Measurements from ENCODE around the gene ATP5F1D. TPM values are rescaled to one million over a fixed set of nuclear protein-coding genes. Genes with fewer than 3 reads are reported as not detected.
A peak's percentile ranks its signal among the peaks of the same experiment; 100 is the strongest.

Gene ATP5F1D
- total and polyA plus RNA-seq, 2 of the 13 experiments (the other 11 are each of a cell fraction or from before 2014, with no cell fraction given), result 39.4 to 78.7 TPM

DNA sequence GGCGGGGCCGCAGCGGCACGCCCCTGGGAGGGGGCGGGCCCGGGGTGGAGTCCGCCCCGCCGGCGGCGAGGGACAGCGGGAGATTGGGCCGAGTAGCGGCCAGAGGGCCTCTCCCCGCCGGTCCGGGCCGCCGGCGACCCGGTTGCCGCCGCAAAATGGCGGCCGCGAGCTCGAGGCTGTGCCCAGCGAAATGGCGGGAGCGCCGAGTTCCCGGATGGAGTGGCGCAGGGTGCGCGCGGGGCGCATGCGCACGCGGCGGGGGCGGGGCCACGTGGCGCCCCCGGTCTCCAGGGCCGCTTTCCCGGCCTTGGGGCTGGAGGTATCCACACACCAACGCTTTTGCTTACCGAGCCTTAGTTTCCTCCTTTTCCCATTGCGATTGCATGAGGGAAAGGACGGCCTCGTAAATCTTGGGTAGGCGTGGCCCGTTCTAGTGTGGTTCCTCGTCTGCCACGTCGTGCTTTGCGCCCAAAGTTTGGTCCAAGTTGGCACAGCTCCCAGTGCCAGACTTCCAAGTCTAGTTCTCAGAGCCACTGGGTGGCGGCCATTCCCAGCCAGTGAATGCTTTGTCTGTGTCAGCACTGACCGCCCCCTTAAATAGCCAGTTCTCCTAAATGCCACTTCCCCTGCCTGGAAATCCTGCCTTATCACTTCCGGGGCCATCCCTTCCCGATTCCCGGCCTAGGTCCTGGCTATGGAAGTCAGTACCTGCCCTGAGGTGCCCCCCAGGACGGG lies 28.1 kb downstream of the ATP5F1D start (continued):
- TF ChIP-seq ZMYM4 (CRISPR knock-in tag; IDR thresholded peaks at IDR 0.05), result peak; percentile 36
- TF ChIP-seq SUZ12 (IDR thresholded peaks at IDR 0.05; ENCODE audit: low read depth, low read length), result no peak
- no peak for TF ChIP-seq ZSCAN20 (CRISPR knock-in tag; IDR thresholded peaks at IDR 0.05; ENCODE audit: borderline replicate concordance)
- no peak for TF ChIP-seq MATR3 (CRISPR knock-in tag; IDR thresholded peaks at IDR 0.05)
- TF ChIP-seq HIVEP1 (CRISPR knock-in tag; IDR thresholded peaks at IDR 0.05), result no peak
- no peak for TF ChIP-seq CBX5 (CRISPR knock-in tag; IDR thresholded peaks at IDR 0.05; ENCODE audit: borderline replicate concordance)
- peak; percentile 96 for TF ChIP-seq ZC3H4 (CRISPR knock-in tag; IDR thresholded peaks at IDR 0.05; ENCODE audit: borderline replicate concordance)
- peak; percentile 37; the same call in 1 of the 2 replicates for TF ChIP-seq IRF9 (CRISPR knock-in tag; IDR thresholded peaks at IDR 0.05; ENCODE audit: borderline replicate concordance)
- TF ChIP-seq NR1H2 (CRISPR knock-in tag; IDR thresholded peaks at IDR 0.05; ENCODE audit: borderline replicate concordance, low read depth), result no peak
- no peak for TF ChIP-seq RFX5 (IDR thresholded peaks at IDR 0.05; ENCODE audit: low read depth, low read length)
- TF ChIP-seq SKI (IDR thresholded peaks at IDR 0.05; ENCODE audit: partially characterized antibody), result no peak
- TF ChIP-seq ZNF382 (CRISPR knock-in tag; IDR thresholded peaks at IDR 0.05; ENCODE audit: borderline replicate concordance), result no peak
- TF ChIP-seq TP53 (CRISPR knock-in tag; conservative IDR thresholded peaks at IDR 0.05), result no peak
- TF ChIP-seq ZNF414 (CRISPR knock-in tag; IDR thresholded peaks at IDR 0.05), result peak; percentile 53; the same call in 1 of the 2 replicates
- no peak for TF ChIP-seq FOXJ3 (CRISPR knock-in tag; IDR thresholded peaks at IDR 0.05; ENCODE audit: borderline replicate concordance)
- TF ChIP-seq SMC3 (IDR thresholded peaks at IDR 0.05; ENCODE audit: low read length), result no peak
- peak; percentile 22; the same call in 1 of the 2 replicates for TF ChIP-seq ZNF691 (CRISPR knock-in tag; IDR thresholded peaks at IDR 0.05; ENCODE audit: borderline replicate concordance, low read depth)
- TF ChIP-seq ZBTB37 (CRISPR knock-in tag; IDR thresholded peaks at IDR 0.05), result no peak
- TF ChIP-seq, protein P1, sequence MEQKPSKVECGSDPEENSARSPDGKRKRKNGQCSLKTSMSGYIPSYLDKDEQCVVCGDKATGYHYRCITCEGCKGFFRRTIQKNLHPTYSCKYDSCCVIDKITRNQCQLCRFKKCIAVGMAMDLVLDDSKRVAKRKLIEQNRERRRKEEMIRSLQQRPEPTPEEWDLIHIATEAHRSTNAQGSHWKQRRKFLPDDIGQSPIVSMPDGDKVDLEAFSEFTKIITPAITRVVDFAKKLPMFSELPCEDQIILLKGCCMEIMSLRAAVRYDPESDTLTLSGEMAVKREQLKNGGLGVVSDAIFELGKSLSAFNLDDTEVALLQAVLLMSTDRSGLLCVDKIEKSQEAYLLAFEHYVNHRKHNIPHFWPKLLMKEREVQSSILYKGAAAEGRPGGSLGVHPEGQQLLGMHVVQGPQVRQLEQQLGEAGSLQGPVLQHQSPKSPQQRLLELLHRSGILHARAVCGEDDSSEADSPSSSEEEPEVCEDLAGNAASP (CRISPR knock-in tag; IDR thresholded peaks at IDR 0.05; ENCODE audit: borderline replicate concordance), result 0 out of 2 replicates have a peak, but pooled peaks have one; percentile 36
- no peak for TF ChIP-seq ZNF629 (CRISPR knock-in tag; conservative IDR thresholded peaks at IDR 0.05)
- TF ChIP-seq RELA (CRISPR knock-in tag; IDR thresholded peaks at IDR 0.05), result no peak
- TF ChIP-seq, protein P2, sequence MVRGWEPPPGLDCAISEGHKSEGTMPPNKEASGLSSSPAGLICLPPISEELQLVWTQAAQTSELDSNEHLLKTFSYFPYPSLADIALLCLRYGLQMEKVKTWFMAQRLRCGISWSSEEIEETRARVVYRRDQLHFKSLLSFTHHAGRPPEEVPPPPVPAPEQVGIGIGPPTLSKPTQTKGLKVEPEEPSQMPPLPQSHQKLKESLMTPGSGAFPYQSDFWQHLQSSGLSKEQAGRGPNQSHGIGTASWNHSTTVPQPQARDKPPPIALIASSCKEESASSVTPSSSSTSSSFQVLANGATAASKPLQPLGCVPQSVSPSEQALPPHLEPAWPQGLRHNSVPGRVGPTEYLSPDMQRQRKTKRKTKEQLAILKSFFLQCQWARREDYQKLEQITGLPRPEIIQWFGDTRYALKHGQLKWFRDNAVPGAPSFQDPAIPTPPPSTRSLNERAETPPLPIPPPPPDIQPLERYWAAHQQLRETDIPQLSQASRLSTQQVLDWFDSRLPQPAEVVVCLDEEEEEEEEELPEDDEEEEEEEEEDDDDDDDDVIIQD (CRISPR knock-in tag; IDR thresholded peaks at IDR 0.05; ENCODE audit: low read depth), result no peak
- TF ChIP-seq U2AF2 (IDR thresholded peaks at IDR 0.05; ENCODE audit: low read depth, low read length), result no peak

Measured in HepG2 (cell line).